K562 (cell line): Measurements from ENCODE around the gene NT5C1B. TPM values are rescaled to one million over a fixed set of nuclear protein-coding genes. Genes with fewer than 3 reads are reported as not detected.

ENCODE experiments used
- ATAC-seq: fragments of 200-7000 bp; cut with Tn5 transposase; 3 replicates; pipeline ENCODE4 v1.9.1; 2020; ENCODE audit warnings: moderate library complexity
- BruUV-seq: library from RNA; stranded (reverse); fragments of 400-500 nt; replicated peaks from 2 replicates; lab custom pipeline; 2021; lab: Mats Ljungman, UMichigan
- CTCF ChIA-PET: fragments of 300-600 bp; formaldehyde crosslinking; extraction: SDS; loops from one replicate; lab custom pipeline; 2021; ENCODE audit warnings: low intra/inter-chr PET ratio; lab: Yijun Ruan, JAX
- POLR2A ChIA-PET: fragments of 300-600, 350-650 bp; sonication (Branson Sonifier 250); formaldehyde crosslinking; extraction: SDS; loops from one replicate; lab custom pipeline; 2021; ENCODE audit warnings: antibody characterized with exemption, inconsistent platforms; lab: Yijun Ruan, JAX
- DNase-seq, 4 experiments: peaks; one replicate each; pipeline versions ENCODE4 v3.0.0 to v3.0.0-alpha.2; 2011 to 2018; ENCODE audit warnings: low spot score in 3 of 4, mixed read lengths in 3 of 4; ENCODE audit errors: extremely low read depth in 1 of 4
- FAIRE-seq: peaks from 2 replicates; lab custom pipeline; 2011; peaks lifted over from hg19 to GRCh38; lab: Jason Lieb, UNC
- H2AFZ ChIP-seq: 2 replicates; pipeline ENCODE4 v1.6.0; 2011; ENCODE audit warnings: low read depth, low read length, control low read depth, inconsistent platforms
- H3K27ac ChIP-seq: fragments of 200-600 bp; 3 replicates; pipeline ENCODE4 v1.8.0; 2011; ENCODE audit warnings: low read depth, mild to moderate bottlenecking, control low read depth, inconsistent platforms, low read length, moderate library complexity, mixed read lengths; ENCODE audit errors: extremely low read depth
- H3K27me3 ChIP-seq, 2 experiments: fragments of 300-600 bp in 1 of 2; 2 replicates in 1 of 2; 3 replicates in 1 of 2; pipeline versions ENCODE4 v1.6.0 to v1.8.0; 2011; ENCODE audit warnings: inconsistent platforms in 2 of 2, low read length in 2 of 2, mild to moderate bottlenecking in 1 of 2, mixed read lengths in 1 of 2, moderate library complexity in 1 of 2; ENCODE audit not compliant: control insufficient read depth in 2 of 2, insufficient read depth in 2 of 2
- H3K36me3 ChIP-seq: fragments of 300-600 bp; 3 replicates; pipeline ENCODE4 v1.8.0; 2011; ENCODE audit warnings: mild to moderate bottlenecking, low read length, inconsistent platforms; ENCODE audit not compliant: control insufficient read depth, insufficient read depth
- H3K4me1 ChIP-seq, 2 experiments: fragments of 200-600 bp in 1 of 2; replicated peaks in 1 of 2; 2 replicates in 1 of 2; 3 replicates in 1 of 2; pipeline versions ENCODE4 v1.5.1 to v1.8.0; 2011; ENCODE audit warnings: inconsistent platforms in 2 of 2, low read length in 2 of 2, mild to moderate bottlenecking in 1 of 2, mixed read lengths in 1 of 2, moderate library complexity in 1 of 2; ENCODE audit not compliant: control insufficient read depth in 2 of 2, insufficient read depth in 2 of 2
- H3K4me2 ChIP-seq: 2 replicates; pipeline ENCODE4 v1.6.1; 2011; ENCODE audit warnings: low read length, control low read depth, inconsistent platforms, mixed read lengths; ENCODE audit not compliant: insufficient read depth
- H3K4me3 ChIP-seq: fragments of 200-600 bp; sonication (generic), shearing (Covaris generic); 2 replicates; pipeline ENCODE4 v1.5.1; 2016; ENCODE audit warnings: control low read depth, inconsistent platforms
- H3K79me2 ChIP-seq: fragments of 200-600 bp; 3 replicates; pipeline ENCODE4 v1.8.0; 2011; ENCODE audit warnings: low read length, inconsistent platforms; ENCODE audit not compliant: control insufficient read depth, insufficient read depth
- H3K9ac ChIP-seq, 2 experiments: 2 replicates each; pipeline versions ENCODE4 v1.6.0 to v1.6.1; 2011; ENCODE audit warnings: low read depth in 2 of 2, low read length in 2 of 2, control low read depth in 1 of 2, inconsistent platforms in 1 of 2, mild to moderate bottlenecking in 1 of 2, mixed read lengths in 1 of 2; ENCODE audit not compliant: insufficient read depth in 1 of 2
- H3K9me1 ChIP-seq: one replicate; pipeline ENCODE4 v1.6.0; 2011; ENCODE audit warnings: inconsistent platforms, mild to moderate bottlenecking, low read length, moderate library complexity; ENCODE audit not compliant: control insufficient read depth, insufficient read depth
- H3K9me3 ChIP-seq: replicated peaks from 2 replicates; pipeline ENCODE4 v1.5.1; 2011; ENCODE audit warnings: low read depth, low read length, inconsistent platforms; ENCODE audit not compliant: control insufficient read depth, insufficient read depth
- H4K20me1 ChIP-seq: replicated peaks from 2 replicates; pipeline ENCODE4 v1.6.1; 2011; ENCODE audit warnings: low read length, inconsistent platforms, mixed read lengths; ENCODE audit not compliant: control insufficient read depth, insufficient read depth
- MCM3 ChIP-seq: fragments of 450-650 bp; IDR thresholded peaks from 2 replicates; pipeline ENCODE4 v1.6.1; 2016
- MCM7 ChIP-seq, 2 experiments: fragments of 450-650 bp; IDR thresholded peaks; 2 replicates each; pipeline ENCODE4 v1.6.1; 2016 to 2018
- MTA2 ChIP-seq: fragments of 450-650 bp; IDR thresholded peaks from 2 replicates; pipeline ENCODE4 v1.6.1; 2016; ENCODE audit warnings: low read depth
- RBM39 ChIP-seq: fragments of 200-400 bp; formaldehyde crosslinking; optimal IDR thresholded peaks from 2 replicates; pipeline ENCODE3; 2018; ENCODE audit warnings: low read depth, low read length
- XRCC5 ChIP-seq: fragments of 200-400 bp; formaldehyde crosslinking; IDR thresholded peaks from 2 replicates; pipeline ENCODE4 v1.6.1; 2017; ENCODE audit warnings: low read depth, mild to moderate bottlenecking, low read length
- ZNF830 ChIP-seq: fragments of 250-450 bp; sonication (Bioruptor Pico); IDR thresholded peaks from 2 replicates; pipeline ENCODE4 v1.5.0; 2021; ENCODE audit warnings: mild to moderate bottlenecking
- WGBS: fragments of 100-300 bp; shearing (Covaris generic); methylation state at CpG from one replicate; pipeline ENCODE4 v1.1.6; 2016; ENCODE audit warnings: low coverage, mixed read lengths; ENCODE audit not compliant: insufficient coverage; ENCODE audit errors: missing lambda C conversion rate; 5-methylcytosine and 5-hydroxymethylcytosine counted together
- in situ Hi-C: fragments of 300-500 bp; cut with MboI; formaldehyde crosslinking; loops from 4 replicates; pipeline ENCODE4 v1.15.0; 2018; ENCODE audit warnings: inconsistent platforms, mixed read lengths
- intact Hi-C: fragments of 100-400 bp; cut with micrococcal nuclease; formaldehyde crosslinking; loops from 2 replicates; pipeline ENCODE4 v1.14.2; 2022
- polyA plus RNA-seq, 8 experiments: library from polyadenylated mRNA; depleted of rRNA in 4 of 8; stranded (reverse) in 5 of 8; unstranded in 3 of 8; fragments of >200 nt; fragmentation: Nextera tagmentation in 2 of 8; fragmentation: Illumina TruSeq in 1 of 8; extraction: Ambion mirVana in 2 of 8; extraction: Trizol in 1 of 8; gene quantifications; 2 replicates each; pipeline versions ENCODE4 v1.2.1 to v1.2.3, GENCODE V29; 2011 to 2014; ENCODE audit warnings: inconsistent platforms in 1 of 8, missing spikeins in 1 of 8
- total RNA-seq, 7 experiments: library from RNA; depleted of rRNA in 6 of 7; stranded (reverse); fragments of >200 nt in 6 of 7; fragmentation: Illumina TruSeq in 2 of 7; extraction: Trizol in 2 of 7; gene quantifications; 2 replicates each; pipeline versions ENCODE4 v1.2.1 to v1.2.3, GENCODE V29; 2011 to 2021; ENCODE audit warnings: low replicate concordance in 1 of 7
- TF ChIP-seq, protein P1 (sequence below): fragments of 450-650 bp; conservative IDR thresholded peaks from 2 replicates; pipeline ENCODE4 v1.6.1; 2016; ENCODE audit warnings: missing genetic modification characterization, low read depth, mild to moderate bottlenecking, missing compliant biosample characterization, moderate library complexity

The NT5C1B gene
- total and polyA plus RNA-seq, 9 of the 15 experiments (the other 6 are each of a cell fraction or from before 2014, with no cell fraction given) = 0.07 TPM; not detected in 8

DNA sequence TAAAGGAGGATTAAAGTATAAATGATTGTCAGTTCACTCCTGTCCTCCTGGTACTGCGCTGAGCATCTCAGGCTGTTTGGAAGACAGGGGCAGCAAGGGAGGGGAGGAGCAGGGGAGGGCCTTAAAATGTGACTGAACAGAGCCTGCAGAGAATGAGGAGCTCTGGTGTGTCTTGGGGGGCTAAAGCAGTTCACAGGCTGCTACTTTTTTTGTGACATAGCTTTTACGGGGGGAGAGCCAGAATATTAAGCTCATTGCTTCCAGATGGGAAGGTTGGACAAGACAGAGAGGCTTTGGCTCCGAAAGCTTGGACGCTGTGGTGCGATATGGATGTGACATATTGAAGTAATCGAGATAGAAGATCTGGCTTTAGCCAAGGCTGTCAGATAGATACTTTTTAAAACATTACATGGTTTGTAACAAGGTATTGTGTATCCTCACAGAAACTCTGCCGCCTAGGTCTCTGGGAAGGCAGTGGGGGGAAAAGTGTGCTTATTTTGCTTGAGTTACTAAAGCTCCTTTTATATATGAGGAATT, 69.4 kb downstream of the NT5C1B start:
- intact Hi-C loops (loop anchor here (1.0 to 5.0 kb wide), 5 partner anchors 83 to 1343 kb away; no protein-coding TSS in a partner anchor), in situ Hi-C loops (loop anchor here (5.0 kb wide), 1 partner anchor 1342 kb away; no protein-coding TSS in a partner anchor)
- H3K79me2 ChIP-seq = no peaks in the 10 kb centered on the region
- no peak overlapping the region for H3K4me3 ChIP-seq
- TF ChIP-seq ZNF830 (CRISPR knock-in tag) (no peak), MTA2 (no peak), MCM7 (IDR thresholded peaks at IDR 0.05) (no peak), MCM3 (no peak), RBM39 (no peak), XRCC5 (no peak)
- TF ChIP-seq, protein P1, sequence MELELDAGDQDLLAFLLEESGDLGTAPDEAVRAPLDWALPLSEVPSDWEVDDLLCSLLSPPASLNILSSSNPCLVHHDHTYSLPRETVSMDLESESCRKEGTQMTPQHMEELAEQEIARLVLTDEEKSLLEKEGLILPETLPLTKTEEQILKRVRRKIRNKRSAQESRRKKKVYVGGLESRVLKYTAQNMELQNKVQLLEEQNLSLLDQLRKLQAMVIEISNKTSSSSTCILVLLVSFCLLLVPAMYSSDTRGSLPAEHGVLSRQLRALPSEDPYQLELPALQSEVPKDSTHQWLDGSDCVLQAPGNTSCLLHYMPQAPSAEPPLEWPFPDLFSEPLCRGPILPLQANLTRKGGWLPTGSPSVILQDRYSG (tag) = no peak
- H2AFZ ChIP-seq = no peak overlapping the region
- H3K36me3 ChIP-seq = no peaks in the 10 kb centered on the region
- H3K9me3 ChIP-seq = no peaks in the 10 kb centered on the region
- WGBS = 0% methylated on average over 7 of the region's 7 CpGs
- ChIA-PET POLR2A (interaction anchor here (1.3 kb wide), 1 partner anchor 8 kb away, joined by 4 read pairs; no protein-coding TSS in a partner anchor), CTCF (interaction anchor here (0.6 to 4.5 kb wide), 4 partner anchors 93 to 1342 kb away, joined by 3 to 18 read pairs (median 6); no protein-coding TSS in a partner anchor)
- no peaks in the 10 kb centered on the region for H3K9me1 ChIP-seq
- H3K27me3 ChIP-seq = peaks cover 0 to 6% of the 10 kb centered on the region in 2 experiments; a peak in 2 of 5 replicates
- 0 out of 5 replicates have a peak, but pooled peaks cover 0 to 2% of the 10 kb centered on the region in 2 experiments for H3K4me1 ChIP-seq
- no peak for ATAC-seq
- no TSS peak for BruUV-seq
- DNase-seq = no peak
- H3K27ac ChIP-seq = no peak overlapping the region
- H3K9ac ChIP-seq = no peak overlapping the region
- no peaks in the 10 kb centered on the region; the same call in 1 of the 2 replicates for H4K20me1 ChIP-seq
- H3K4me2 ChIP-seq = no peak overlapping the region
- no peak for FAIRE-seq
